Adrenal gland (tissue), 12 donors: ENCODE data around the gene FGF19. TPM values are rescaled to one million over a fixed set of nuclear protein-coding genes. Genes with fewer than 3 reads are reported as not detected.

Experiments used
- DNase-seq, 7 donors: peaks; one replicate each; pipeline ENCODE4 v3.0.0-alpha.2; 2019 to 2020
- H3K27ac ChIP-seq, 5 donors: fragments of 200-600 bp; sonication (generic) in 4 of 5; 1 replicate in 3 of 5; 2 replicates in 2 of 5; pipeline versions ENCODE4 v1.5.1 to v1.8.0; 2016 to 2020; ENCODE audit warnings: mild to moderate bottlenecking in 1 of 5
- H3K27me3 ChIP-seq: fragments of 200-600 bp; 2 replicates; pipeline ENCODE4 v1.8.0; 2021
- H3K36me3 ChIP-seq, 2 donors: fragments of 200-600 bp; replicated peaks in 1 of 2; 1 replicate in 1 of 2; 2 replicates in 1 of 2; pipeline versions ENCODE4 v1.5.1 to v1.8.0; 2018 to 2022
- H3K4me1 ChIP-seq, 2 donors: fragments of 200-600 bp; replicated peaks in 1 of 2; 1 replicate in 1 of 2; 2 replicates in 1 of 2; pipeline versions ENCODE4 v1.5.1 to v1.8.0; 2018 to 2021
- H3K4me3 ChIP-seq, 4 donors: fragments of 200-600 bp; sonication (generic) in 3 of 4; one replicate each; pipeline ENCODE4 v1.5.1; 2016 to 2018
- H3K9me3 ChIP-seq, 3 donors: fragments of 200-600 bp; sonication (generic) in 1 of 3; replicated peaks in 1 of 3; 1 replicate in 2 of 3; 2 replicates in 1 of 3; pipeline versions ENCODE4 v1.5.1 to v1.8.0; 2016 to 2021
- CTCF ChIP-seq, 6 experiments: fragments of 450-650 bp in 4 of 6; fragments of 200-600 bp in 2 of 6; sonication (generic) in 1 of 6; IDR thresholded peaks; 1 replicate in 5 of 6; 2 replicates in 1 of 6; pipeline versions ENCODE4 v1.5.1 to v1.8.0; 2016 to 2021; ENCODE audit warnings: antibody characterized with exemption in 6 of 6, mild to moderate bottlenecking in 2 of 6, moderate library complexity in 1 of 6
- POLR2A ChIP-seq, 2 donors: fragments of 450-650 bp; IDR thresholded peaks; one replicate each; pipeline ENCODE4 v1.6.1; 2017; ENCODE audit warnings: antibody characterized with exemption in 2 of 2, mild to moderate bottlenecking in 2 of 2, moderate library complexity in 1 of 2
- WGBS, 4 donors: extraction: QIAGEN DNeasy Blood & Tissue Kit in 2 of 4; methylation state at CpG; one replicate each; pipeline versions ENCODE4 v1.1.5 to v1.1.7; 2013 to 2017; 5-methylcytosine and 5-hydroxymethylcytosine counted together
- intact Hi-C, 2 donors: fragments of 100-400 bp; cut with DNase I; formaldehyde crosslinking; loops; one replicate each; pipeline versions ENCODE4 v1.14.1 to v1.15.0; 2022 to 2023
- polyA plus RNA-seq, 3 donors: library from polyadenylated mRNA; stranded (reverse); fragments of 200-250 nt in 2 of 3; fragments of 350-450 nt in 1 of 3; fragmentation: Illumina TruSeq in 1 of 3; extraction: RNeasy Lipid Tissue Mini Kit (QIAGEN cat#74804) in 1 of 3; gene quantifications; one replicate each; pipeline ENCODE4 v1.2.3, GENCODE V29; 2013 to 2014
- total RNA-seq, 9 donors: library from RNA; depleted of rRNA in 4 of 9; stranded (reverse); fragments of >200 nt in 4 of 9; fragments of 120-200 nt in 1 of 9; fragmentation: NEBNext Ultra II Directional in 1 of 9; extraction: Animal tissue kit (Norgen Biotek cat#: 25700) in 1 of 9; gene quantifications; one replicate each; pipeline versions ENCODE4 v1.1.0 to v1.2.4, GENCODE V29; 2013 to 2023
- donor health status: healthy with polysubstance abuse.
- donor health status: Bipolar disorder and iron deficiency.
- donor health status: DM: yes; HTN: yes; CAD: no.
- donor health status: DM: no; HTN: no; CAD: no.
- donor health status: DM: no; HTN: no; CAD: no.
- donor health status: DM: yes; HTN: yes; CAD: no.

The FGF19 gene
- total and polyA plus RNA-seq, 12 donors = not detected

DNA sequence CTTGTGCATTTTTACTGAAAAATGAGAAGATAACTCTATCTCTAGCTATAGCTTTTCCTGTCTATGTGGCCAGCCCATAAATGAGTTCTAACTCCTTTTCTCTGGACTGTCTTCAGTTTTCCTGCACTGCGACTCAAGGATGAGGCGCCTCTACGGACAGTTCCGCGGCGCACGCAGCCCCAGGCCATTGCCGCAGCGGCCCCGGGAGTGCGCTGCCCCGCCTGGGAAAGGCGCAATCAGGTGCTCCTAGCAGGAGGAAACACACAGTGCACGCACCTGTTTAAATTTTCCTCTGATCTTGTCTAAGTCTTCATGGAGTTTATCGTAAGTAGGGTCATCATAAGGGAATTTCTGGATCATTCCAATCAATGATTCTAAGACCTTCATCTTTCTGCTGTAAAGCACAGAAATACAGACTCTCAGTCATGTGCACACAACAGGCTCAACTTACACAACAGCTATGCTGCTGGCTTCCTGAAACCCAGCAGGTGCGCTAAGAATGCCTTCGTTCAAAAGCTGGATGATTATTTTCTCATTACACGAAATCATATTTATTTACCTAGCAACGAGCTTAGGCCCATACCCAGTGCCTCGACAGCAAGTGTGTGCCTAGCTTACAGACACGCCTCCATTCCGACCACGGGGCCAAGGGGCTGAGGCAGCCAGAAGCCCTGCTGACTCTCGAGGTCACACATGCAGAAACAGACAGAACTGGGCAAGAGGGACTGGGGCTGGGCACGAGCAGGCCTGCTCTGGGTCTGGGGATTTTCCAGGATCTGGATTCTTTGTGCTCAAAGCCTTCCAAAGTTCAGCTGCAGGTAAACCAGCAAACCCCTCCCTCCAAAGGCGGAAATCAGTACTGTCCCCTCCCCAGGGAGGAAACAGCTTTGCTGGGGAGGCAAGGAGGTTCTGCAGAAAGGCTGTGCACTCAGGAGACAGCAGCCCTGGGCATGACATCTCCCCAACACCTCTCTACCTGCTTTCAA lies 35.9 kb downstream of the FGF19 start:
- intact Hi-C loops = no loop called here
- H3K27me3 ChIP-seq = no peaks in the 10 kb centered on the region
- no peaks in the 10 kb centered on the region for H3K9me3 ChIP-seq
- 76 to 89% (median 80%) methylated on average over 23 to 26 of the region's 26 CpGs for WGBS, 4 donors
- peaks cover 3 to 18% of the 10 kb centered on the region in 2 donors for H3K4me1 ChIP-seq
- H3K27ac ChIP-seq = peak overlapping the region in 2 of 5 donors; percentile 46 to 72
- DNase-seq = peak in 6 of 7 donors; percentile 79 to 93 (median 84)
- peaks cover 0 to 52% of the 10 kb centered on the region in 2 donors for H3K36me3 ChIP-seq
- TF ChIP-seq POLR2A (IDR thresholded peaks at IDR 0.05) (peak in 1 of 2 donors; percentile 52), CTCF (IDR thresholded peaks at IDR 0.05) (no peak)
- H3K4me3 ChIP-seq = no peak overlapping the region

DNA sequence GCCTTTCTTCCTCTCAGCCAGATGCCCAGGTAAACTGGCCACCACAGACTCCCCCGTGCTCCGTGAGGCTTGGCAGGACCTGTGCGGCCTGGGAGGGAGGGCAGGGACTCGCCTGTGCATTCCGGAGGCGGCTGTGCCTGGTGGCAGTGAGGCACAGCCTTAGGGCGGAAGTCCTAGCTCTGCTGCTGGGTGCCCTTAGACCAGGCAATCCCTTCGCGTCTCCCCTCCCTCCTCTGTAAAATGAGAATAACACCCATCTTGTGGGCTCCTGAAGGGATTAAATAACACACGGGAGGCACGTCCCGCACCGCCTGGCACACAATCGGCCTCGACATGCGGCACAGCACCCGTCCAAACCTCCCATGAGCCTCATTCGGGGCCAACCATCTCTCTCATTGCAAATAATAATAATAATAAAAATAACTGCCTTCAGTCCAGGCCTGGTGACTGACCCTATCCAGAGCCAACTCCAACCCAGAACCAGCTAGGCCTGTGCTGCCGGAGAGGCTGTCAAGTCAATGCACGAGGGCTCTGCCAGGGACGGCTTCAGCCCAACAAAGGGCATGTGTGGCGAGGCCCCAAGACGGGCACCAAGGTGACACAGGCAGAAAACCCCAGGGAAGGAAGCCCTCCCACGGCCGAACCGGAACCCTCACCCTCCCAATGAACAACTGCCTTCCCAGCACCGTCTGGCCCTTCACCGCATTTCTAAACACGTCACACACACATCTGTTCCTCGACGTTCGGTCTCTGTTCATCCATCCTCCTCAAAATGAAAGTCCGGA lies 36.9 kb downstream of the FGF19 start:
- H3K4me3 ChIP-seq = no peak overlapping the region
- WGBS, 4 donors = 91 to 94% (median 92%) methylated on average over 26 to 33 of the region's 33 CpGs
- no peaks in the 10 kb centered on the region for H3K9me3 ChIP-seq
- H3K27me3 ChIP-seq = no peaks in the 10 kb centered on the region
- intact Hi-C loops = no loop called here
- H3K4me1 ChIP-seq = peaks cover 3 to 18% of the 10 kb centered on the region in 2 donors
- DNase-seq = peak in 1 of 7 donors; percentile 10
- no peak overlapping the region for H3K27ac ChIP-seq
- H3K36me3 ChIP-seq = peaks cover 0 to 49% of the 10 kb centered on the region in 2 donors
- TF ChIP-seq CTCF (IDR thresholded peaks at IDR 0.05) (no peak), POLR2A (IDR thresholded peaks at IDR 0.05) (no peak)

DNA sequence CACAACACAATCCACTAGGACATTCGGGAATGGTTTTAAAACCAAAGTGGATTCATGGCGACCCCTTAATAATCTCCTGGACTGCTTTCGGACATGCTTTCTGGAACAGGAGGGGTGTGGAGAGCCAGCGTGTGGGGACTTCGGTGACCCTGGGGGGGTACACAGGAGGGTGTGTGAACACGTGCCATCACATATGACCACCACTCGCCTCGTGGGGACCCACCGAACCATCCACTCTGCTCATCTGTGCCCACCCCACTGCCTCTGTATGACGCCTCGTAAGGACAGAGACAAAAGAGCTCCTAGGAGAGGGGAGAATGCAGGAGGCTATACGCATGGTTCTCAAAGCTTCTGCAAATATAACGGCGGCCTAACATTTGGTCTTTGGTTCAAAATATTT lies 37.6 kb downstream of the FGF19 start:
- Histone ChIP-seq H3K9me3 (no peaks in the 10 kb centered on the region), H3K4me1 (peaks cover 3 to 18% of the 10 kb centered on the region in 2 donors), H3K36me3 (peaks cover 0 to 43% of the 10 kb centered on the region in 2 donors), H3K27ac (no peak overlapping the region), H3K4me3 (no peak overlapping the region), H3K27me3 (no peaks in the 10 kb centered on the region)
- TF ChIP-seq CTCF (IDR thresholded peaks at IDR 0.05) (no peak), POLR2A (IDR thresholded peaks at IDR 0.05) (no peak)
- intact Hi-C loops = no loop called here
- peak in 1 of 7 donors; percentile 7 for DNase-seq
- WGBS, 4 donors = 90 to 93% (median 91%) methylated on average over 9 to 14 of the region's 14 CpGs

DNA sequence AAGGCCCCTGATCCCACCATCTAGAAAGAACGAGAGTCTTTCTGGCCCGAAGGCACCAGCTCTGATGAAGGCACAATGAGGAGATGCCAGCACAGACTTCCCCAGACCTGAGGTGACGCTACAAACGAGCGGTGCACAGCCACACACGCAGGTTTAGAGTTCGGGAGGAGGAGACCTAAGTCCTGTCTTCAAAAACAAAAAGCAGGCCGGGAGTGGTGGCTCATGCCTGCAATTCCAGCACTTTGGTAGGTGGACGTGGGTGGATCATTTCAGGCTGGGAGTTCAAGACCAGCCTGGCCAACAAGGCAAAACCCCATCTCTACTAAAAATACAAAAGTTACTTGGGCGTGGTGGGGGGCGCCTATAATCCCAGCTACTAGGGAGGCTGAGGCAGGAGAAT lies 38.2 kb downstream of the FGF19 start:
- H3K36me3 ChIP-seq = peaks cover 0 to 40% of the 10 kb centered on the region in 2 donors

More for the DNA sequence above, 38.2 kb downstream of the FGF19 start:
- Histone ChIP-seq H3K9me3 (no peaks in the 10 kb centered on the region), H3K27me3 (no peaks in the 10 kb centered on the region), H3K4me1 (peaks cover 3 to 17% of the 10 kb centered on the region in 2 donors), H3K27ac (no peak overlapping the region), H3K4me3 (no peak overlapping the region)
- peak in 1 of 7 donors; percentile 5 for DNase-seq
- intact Hi-C loops = no loop called here
- TF ChIP-seq CTCF (IDR thresholded peaks at IDR 0.05) = no peak
- WGBS, 4 donors = 92 to 94% (median 93%) methylated on average over 11 of the region's 11 CpGs
